ENCODE data around the gene PCNX2. TPM values are rescaled to one million over a fixed set of nuclear protein-coding genes. Genes with fewer than 3 reads are reported as not detected.
A peak's percentile ranks its signal among the peaks of the same experiment; 100 is the strongest.

Gene PCNX2
- total RNA-seq (2014; rRNA removed; shearing (Covaris generic)), result 2.3 and 11.0 TPM in 2 replicates

GRCh38 chr1:233295237-233295974, at the start of gene PCNX2:
Gene PCNX2, minus strand, starts transcription at chr1:233295725. Its CDS starts 247 bp downstream, at chr1:233295478.
- Histone ChIP-seq H3K4me1 (replicated peaks) (peaks cover 25% of the 10 kb centered on the region), H3K27me3 (replicated peaks) (no peaks in the 10 kb centered on the region), H3K27ac (peak within 1 kb of the TSS; percentile 60), H3K36me3 (no peaks in the 10 kb centered on the region), H3K9me3 (replicated peaks) (no peaks in the 10 kb centered on the region), H3K4me3 (peak within 1 kb of the TSS; percentile 64)
- peak; percentile 43 to 68 for DNase-seq (ENCODE audit: low read depth in 1 of 2, low spot score in 2 of 2)

GRCh38 chr1:233343262-233343661, 47.7 kb upstream of the PCNX2 start:
- H3K27ac ChIP-seq, result no peak overlapping the region
- H3K4me1 ChIP-seq (replicated peaks), result no peaks in the 10 kb centered on the region
- H3K27me3 ChIP-seq (replicated peaks), result peaks cover 6% of the 10 kb centered on the region
- H3K9me3 ChIP-seq (replicated peaks), result no peaks in the 10 kb centered on the region
- no peaks in the 10 kb centered on the region for H3K36me3 ChIP-seq
- no peak for DNase-seq (ENCODE audit: low read depth in 1 of 2, low spot score in 2 of 2)
- H3K4me3 ChIP-seq, result no peak overlapping the region

GRCh38 chr1:233342086-233342485, 46.6 kb upstream of the PCNX2 start:
- DNase-seq (ENCODE audit: low read depth in 1 of 2, low spot score in 2 of 2), result no peak
- Histone ChIP-seq H3K4me1 (replicated peaks) (no peaks in the 10 kb centered on the region), H3K27ac (no peak overlapping the region), H3K27me3 (replicated peaks) (peaks cover 8% of the 10 kb centered on the region), H3K4me3 (no peak overlapping the region), H3K36me3 (no peaks in the 10 kb centered on the region), H3K9me3 (replicated peaks) (no peaks in the 10 kb centered on the region)

- H3K36me3 ChIP-seq, result no peaks in the 10 kb centered on the region
- no peaks in the 10 kb centered on the region for H3K9me3 ChIP-seq (replicated peaks)
- no peak for DNase-seq (ENCODE audit: low read depth in 1 of 2, low spot score in 2 of 2)
- H3K4me1 ChIP-seq (replicated peaks), result no peaks in the 10 kb centered on the region
- H3K4me3 ChIP-seq, result no peak overlapping the region
- H3K27me3 ChIP-seq (replicated peaks), result peaks cover 10% of the 10 kb centered on the region
- H3K27ac ChIP-seq, result no peak overlapping the region
Measured at GRCh38 chr1:233340966-233341516, 45.5 kb upstream of the PCNX2 start.

- Histone ChIP-seq H3K4me1 (replicated peaks) (no peaks in the 10 kb centered on the region), H3K9me3 (replicated peaks) (no peaks in the 10 kb centered on the region), H3K4me3 (no peak overlapping the region), H3K36me3 (no peaks in the 10 kb centered on the region), H3K27ac (no peak overlapping the region), H3K27me3 (replicated peaks) (peaks cover 10% of the 10 kb centered on the region)
- DNase-seq (ENCODE audit: low read depth in 1 of 2, low spot score in 2 of 2), result no peak
Measured at GRCh38 chr1:233340031-233340555, 44.6 kb upstream of the PCNX2 start.

- DNase-seq (ENCODE audit: low read depth in 1 of 2, low spot score in 2 of 2), result no peak
- Histone ChIP-seq H3K27ac (no peak overlapping the region), H3K9me3 (replicated peaks) (no peaks in the 10 kb centered on the region), H3K27me3 (replicated peaks) (peaks cover 10% of the 10 kb centered on the region), H3K36me3 (no peaks in the 10 kb centered on the region), H3K4me3 (no peak overlapping the region), H3K4me1 (replicated peaks) (no peaks in the 10 kb centered on the region)
Measured at GRCh38 chr1:233338102-233338501, 42.6 kb upstream of the PCNX2 start.

GRCh38 chr1:233337505-233337904, 42.0 kb upstream of the PCNX2 start:
- Histone ChIP-seq H3K27me3 (replicated peaks) (peaks cover 7% of the 10 kb centered on the region), H3K27ac (no peak overlapping the region), H3K9me3 (replicated peaks) (no peaks in the 10 kb centered on the region), H3K4me3 (no peak overlapping the region), H3K4me1 (replicated peaks) (no peaks in the 10 kb centered on the region), H3K36me3 (no peaks in the 10 kb centered on the region)
- DNase-seq (ENCODE audit: low read depth in 1 of 2, low spot score in 2 of 2), result no peak

GRCh38 chr1:233336554-233337456, 41.3 kb upstream of the PCNX2 start:
- Histone ChIP-seq H3K36me3 (no peaks in the 10 kb centered on the region), H3K4me3 (no peak overlapping the region), H3K27me3 (replicated peaks) (peaks cover 4% of the 10 kb centered on the region), H3K4me1 (replicated peaks) (no peaks in the 10 kb centered on the region), H3K27ac (no peak overlapping the region), H3K9me3 (replicated peaks) (no peaks in the 10 kb centered on the region)
- DNase-seq (ENCODE audit: low read depth in 1 of 2, low spot score in 2 of 2), result no peak

GRCh38 chr1:233334092-233334491, 38.6 kb upstream of the PCNX2 start:
- Histone ChIP-seq H3K27me3 (replicated peaks) (peaks cover 12% of the 10 kb centered on the region), H3K27ac (no peak overlapping the region), H3K4me1 (replicated peaks) (no peaks in the 10 kb centered on the region)

GRCh38 chr1:233333086-233333485, 37.6 kb upstream of the PCNX2 start:
- Histone ChIP-seq H3K27me3 (replicated peaks) (peaks cover 22% of the 10 kb centered on the region), H3K4me3 (no peak overlapping the region), H3K27ac (no peak overlapping the region), H3K4me1 (replicated peaks) (peaks cover 6% of the 10 kb centered on the region), H3K36me3 (0 out of 2 replicates have a peak, but pooled peaks cover under 1% of the 10 kb centered on the region), H3K9me3 (replicated peaks) (peaks cover 3% of the 10 kb centered on the region)
- DNase-seq (ENCODE audit: low read depth in 1 of 2, low spot score in 2 of 2), result no peak

More at GRCh38 chr1:233334092-233334491, 38.6 kb upstream of the PCNX2 start:
- no peak overlapping the region for H3K4me3 ChIP-seq
- no peaks in the 10 kb centered on the region for H3K9me3 ChIP-seq (replicated peaks)
- H3K36me3 ChIP-seq, result no peaks in the 10 kb centered on the region
- no peak for DNase-seq (ENCODE audit: low read depth in 1 of 2, low spot score in 2 of 2)

- Histone ChIP-seq H3K9me3 (replicated peaks) (peaks cover 5% of the 10 kb centered on the region), H3K27me3 (replicated peaks) (peaks cover 26% of the 10 kb centered on the region), H3K4me3 (no peak overlapping the region), H3K27ac (no peak overlapping the region), H3K4me1 (replicated peaks) (peaks cover 11% of the 10 kb centered on the region), H3K36me3 (0 out of 2 replicates have a peak, but pooled peaks cover 5% of the 10 kb centered on the region)
- no peak for DNase-seq (ENCODE audit: low read depth in 1 of 2, low spot score in 2 of 2)
Measured at GRCh38 chr1:233331676-233332519, 36.4 kb upstream of the PCNX2 start.

GRCh38 chr1:233328142-233328921, 32.8 kb upstream of the PCNX2 start:
- DNase-seq (ENCODE audit: low read depth in 1 of 2, low spot score in 2 of 2), result no peak
- Histone ChIP-seq H3K4me3 (peak overlapping the region; percentile 44), H3K4me1 (replicated peaks) (peaks cover 11% of the 10 kb centered on the region), H3K9me3 (replicated peaks) (peaks cover 5% of the 10 kb centered on the region), H3K27ac (no peak overlapping the region), H3K36me3 (0 out of 2 replicates have a peak, but pooled peaks cover 5% of the 10 kb centered on the region), H3K27me3 (replicated peaks) (peaks cover 45% of the 10 kb centered on the region)
